ENCODE data around the gene MALL. TPM values are rescaled to one million over a fixed set of nuclear protein-coding genes. Genes with fewer than 3 reads are reported as not detected.

The MALL gene
- total RNA-seq: 21.3 and 37.5 TPM in 2 replicates

GRCh38 chr2:110115291-110116032 is at the start of gene MALL:
Gene MALL, minus strand, starts transcription at chr2:110115822. Its CDS starts 30 bp downstream, at chr2:110115792.

Other genes starting within 250 kb of the MALL start
- gene LIMS3, start 217.1 kb downstream of the MALL start, total RNA-seq: 10.1 and 28.2 TPM in 2 replicates
- gene NPHP1, start 89.2 kb upstream of the MALL start, total RNA-seq: 2.7 and 4.3 TPM in 2 replicates
- 70.8 and 72.5 TPM in 2 replicates for gene MTLN, start 96.7 kb upstream of the MALL start, total RNA-seq

All from endothelial cell of coronary artery (primary cell).